ENCODE results near the gene OR5H2. TPM values are rescaled to one million over a fixed set of nuclear protein-coding genes. Genes with fewer than 3 reads are reported as not detected.

The OR5H2 gene
- total RNA-seq, 2 experiments from 2014 or later, result not detected

Other genes with a start within 250 kb of the OR5H2 start
- not detected for gene GABRR3, start 247.2 kb upstream of the OR5H2 start, total RNA-seq
- not detected for gene OR5AC2, start 195.3 kb upstream of the OR5H2 start, total RNA-seq
- gene OR5H1, start 151.8 kb upstream of the OR5H2 start, total RNA-seq, result not detected
- not detected for gene OR5H14, start 135.0 kb upstream of the OR5H2 start, total RNA-seq
- gene OR5H15, start 115.8 kb upstream of the OR5H2 start, total RNA-seq, result not detected
- gene OR5H6, start 18.3 kb upstream of the OR5H2 start, total RNA-seq, result not detected
- not detected for gene OR5K4, start 71.3 kb downstream of the OR5H2 start, total RNA-seq
- gene OR5K3, start 108.2 kb downstream of the OR5H2 start, total RNA-seq, result not detected
- gene OR5K1, start 180.7 kb downstream of the OR5H2 start, total RNA-seq, result not detected
- gene OR5K2, start 215.2 kb downstream of the OR5H2 start, total RNA-seq, result not detected
- gene CLDND1, start 240.4 kb downstream of the OR5H2 start, total RNA-seq, result 100 to 1,000 TPM; 399 to 432 TPM
- 10 to 100 TPM; 31.0 to 35.0 TPM for gene GPR15, start 249.5 kb downstream of the OR5H2 start, total RNA-seq